Measurements from ENCODE around the gene ZNF662.

DNA sequence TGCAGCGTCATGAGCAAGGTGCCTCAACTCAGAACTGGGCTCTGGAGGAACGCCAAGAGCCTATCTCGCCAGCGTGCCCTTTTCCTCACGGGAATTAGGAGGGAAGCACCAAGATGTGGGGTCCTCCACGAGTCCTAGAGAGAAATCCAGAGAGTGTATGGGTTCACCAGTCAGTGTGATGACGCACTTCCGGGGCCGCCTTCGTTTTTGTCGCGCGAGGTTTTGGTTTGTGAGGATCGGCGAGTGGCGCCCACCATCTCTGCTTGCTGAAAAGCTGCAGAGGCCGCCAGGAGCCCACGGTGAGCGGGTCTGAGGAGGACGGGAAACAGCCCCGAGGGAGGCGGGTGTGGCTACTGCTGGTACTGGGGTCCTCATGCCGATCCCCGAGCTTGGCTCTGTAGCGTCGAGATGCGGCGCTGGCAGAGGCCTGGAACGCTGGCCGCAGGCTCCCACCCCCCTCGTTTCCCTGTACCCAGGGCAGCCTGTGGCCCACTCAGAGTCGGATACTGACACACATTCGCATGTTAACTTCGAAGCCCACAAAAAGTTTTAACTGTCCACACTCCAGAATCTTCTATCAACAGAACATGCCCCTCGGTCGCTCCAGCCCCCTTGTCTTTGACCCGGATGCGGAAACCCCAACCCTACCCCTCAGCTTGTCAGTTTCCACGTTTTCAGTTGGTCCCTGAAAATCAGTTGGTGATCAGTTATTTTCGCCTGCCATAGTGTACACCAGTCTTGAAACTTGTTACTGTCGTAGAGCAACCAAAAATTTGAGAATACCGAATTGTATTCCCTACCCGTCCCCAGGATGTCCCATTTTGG is 30.4 kb downstream of the ZNF662 start:
- TF ChIP-seq, protein P1, sequence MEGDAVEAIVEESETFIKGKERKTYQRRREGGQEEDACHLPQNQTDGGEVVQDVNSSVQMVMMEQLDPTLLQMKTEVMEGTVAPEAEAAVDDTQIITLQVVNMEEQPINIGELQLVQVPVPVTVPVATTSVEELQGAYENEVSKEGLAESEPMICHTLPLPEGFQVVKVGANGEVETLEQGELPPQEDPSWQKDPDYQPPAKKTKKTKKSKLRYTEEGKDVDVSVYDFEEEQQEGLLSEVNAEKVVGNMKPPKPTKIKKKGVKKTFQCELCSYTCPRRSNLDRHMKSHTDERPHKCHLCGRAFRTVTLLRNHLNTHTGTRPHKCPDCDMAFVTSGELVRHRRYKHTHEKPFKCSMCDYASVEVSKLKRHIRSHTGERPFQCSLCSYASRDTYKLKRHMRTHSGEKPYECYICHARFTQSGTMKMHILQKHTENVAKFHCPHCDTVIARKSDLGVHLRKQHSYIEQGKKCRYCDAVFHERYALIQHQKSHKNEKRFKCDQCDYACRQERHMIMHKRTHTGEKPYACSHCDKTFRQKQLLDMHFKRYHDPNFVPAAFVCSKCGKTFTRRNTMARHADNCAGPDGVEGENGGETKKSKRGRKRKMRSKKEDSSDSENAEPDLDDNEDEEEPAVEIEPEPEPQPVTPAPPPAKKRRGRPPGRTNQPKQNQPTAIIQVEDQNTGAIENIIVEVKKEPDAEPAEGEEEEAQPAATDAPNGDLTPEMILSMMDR (IDR thresholded peaks at IDR 0.05), result no peak
- TF ChIP-seq EP300 (IDR thresholded peaks at IDR 0.05; ENCODE audit: low read depth), result no peak
- no peak for TF ChIP-seq POLR2A (IDR thresholded peaks at IDR 0.05)

All from transverse colon (tissue), 3 donors.